GM20000 (cell line): ENCODE results near the gene PTPN23.

Experiments used
- DNase-seq: peaks from one replicate; pipeline ENCODE4 v3.0.0; 2012; ENCODE audit warnings: low spot score
- CTCF ChIP-seq: IDR thresholded peaks from 2 replicates; pipeline ENCODE4 v1.5.1; 2012; ENCODE audit warnings: mild to moderate bottlenecking, control low read depth; ENCODE audit errors: extremely low read depth, missing control alignments

The PTPN23 gene

GRCh38 chr3:47411696-47412452 lies 31.1 kb downstream of the PTPN23 start:
- no peak for TF ChIP-seq CTCF
- DNase-seq, result no peak

- no peak for TF ChIP-seq CTCF
- no peak for DNase-seq
Observed at GRCh38 chr3:47412453-47412756, 31.6 kb downstream of the PTPN23 start.

GRCh38 chr3:47412842-47413520 lies 32.2 kb downstream of the PTPN23 start:
- TF ChIP-seq CTCF, result no peak
- no peak for DNase-seq

- DNase-seq, result no peak
- TF ChIP-seq CTCF, result no peak
Observed at GRCh38 chr3:47413751-47414150, 32.9 kb downstream of the PTPN23 start.

- TF ChIP-seq CTCF, result no peak
- DNase-seq, result no peak
Observed at GRCh38 chr3:47414161-47414564, 33.3 kb downstream of the PTPN23 start.

- DNase-seq, result no peak
- TF ChIP-seq CTCF, result no peak
Observed at GRCh38 chr3:47414666-47415587, 34.1 kb downstream of the PTPN23 start.

GRCh38 chr3:47416041-47416440 lies 35.2 kb downstream of the PTPN23 start:
- no peak for DNase-seq
- TF ChIP-seq CTCF, result no peak
